HG02852 (cell line): ENCODE data around the gene SLC22A23.

Source experiments
- ATAC-seq: cut with Tn5 transposase; IDR thresholded peaks from one replicate; pipeline ENCODE4 v1.9.1; 2021; ENCODE audit warnings: mild to moderate bottlenecking, moderate library complexity; ENCODE audit not compliant: unreplicated experiment

Gene SLC22A23

DNA sequence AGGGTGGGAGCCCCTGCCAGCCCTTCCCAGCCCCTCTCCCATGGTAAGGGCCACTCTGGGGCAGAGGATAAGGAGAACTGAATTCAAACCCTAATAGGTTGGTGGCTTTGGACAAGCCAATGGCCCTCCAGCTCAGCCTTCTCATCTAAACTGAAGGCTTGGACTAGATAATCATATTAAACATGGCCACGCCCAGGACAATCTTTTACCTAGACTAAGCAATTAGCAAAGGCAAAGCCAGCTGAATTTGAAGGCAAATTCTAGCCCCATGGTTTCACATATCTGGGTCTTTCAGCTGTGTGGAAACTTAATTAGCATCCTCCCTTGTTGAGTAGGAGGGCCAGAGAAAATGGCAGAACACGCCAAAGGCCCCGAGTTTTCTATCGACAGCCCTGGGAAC, 10.7 kb downstream of the SLC22A23 start:
- no peak for ATAC-seq

DNA sequence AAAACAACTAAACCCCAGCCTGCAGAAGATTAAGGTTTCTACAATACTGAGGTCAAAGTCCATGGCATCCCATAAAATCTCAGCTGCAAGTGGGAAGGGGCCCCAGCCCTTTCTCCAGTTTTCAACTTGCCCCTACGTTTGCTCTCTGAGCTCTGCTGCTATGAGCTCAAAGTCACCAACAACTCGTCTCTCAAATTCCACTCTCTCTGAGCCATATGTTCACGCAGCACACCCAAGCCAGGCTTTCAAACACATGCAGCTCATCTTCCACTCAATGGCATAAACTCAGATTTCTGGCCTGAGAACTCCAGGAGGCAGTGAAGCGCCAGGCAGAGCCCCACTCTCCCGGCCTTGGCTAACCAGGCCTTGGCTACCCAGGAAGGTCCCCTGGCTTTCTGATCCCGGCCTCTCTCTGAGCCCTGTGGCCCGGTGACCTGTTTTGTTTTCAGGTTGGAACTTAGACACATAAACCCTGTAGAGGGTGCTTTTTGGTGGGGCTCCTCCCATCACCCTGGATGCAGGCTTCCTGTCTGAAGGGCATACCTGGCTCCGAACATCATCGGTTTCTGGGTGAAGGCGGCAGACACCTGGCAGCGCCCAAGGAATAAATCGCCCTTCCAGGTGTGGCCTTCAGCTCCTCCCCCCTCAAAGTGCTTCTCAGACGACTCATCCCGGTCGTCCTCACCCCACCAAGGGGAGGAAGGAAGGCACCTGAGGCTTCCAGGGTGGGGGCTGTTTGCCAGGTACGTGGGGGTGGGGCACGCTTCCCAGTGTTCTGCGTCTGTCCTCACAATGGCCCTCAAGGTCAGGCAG, 12.4 kb downstream of the SLC22A23 start:
- ATAC-seq, result no peak

DNA sequence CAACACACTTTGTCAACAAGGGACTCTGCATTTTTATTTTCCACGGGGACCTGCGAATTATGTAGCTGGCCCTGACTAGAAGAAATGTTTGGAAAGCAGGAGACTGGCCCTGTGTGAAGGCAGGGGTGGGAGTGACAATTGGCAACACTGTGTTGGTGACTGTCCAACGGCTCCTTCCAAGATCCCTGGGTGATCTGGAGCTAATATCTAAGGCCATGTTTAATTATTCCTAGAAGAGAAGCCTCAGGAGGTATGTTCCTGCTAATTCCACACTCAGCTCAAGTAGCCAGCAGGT, 13.7 kb downstream of the SLC22A23 start:
- ATAC-seq, result no peak

DNA sequence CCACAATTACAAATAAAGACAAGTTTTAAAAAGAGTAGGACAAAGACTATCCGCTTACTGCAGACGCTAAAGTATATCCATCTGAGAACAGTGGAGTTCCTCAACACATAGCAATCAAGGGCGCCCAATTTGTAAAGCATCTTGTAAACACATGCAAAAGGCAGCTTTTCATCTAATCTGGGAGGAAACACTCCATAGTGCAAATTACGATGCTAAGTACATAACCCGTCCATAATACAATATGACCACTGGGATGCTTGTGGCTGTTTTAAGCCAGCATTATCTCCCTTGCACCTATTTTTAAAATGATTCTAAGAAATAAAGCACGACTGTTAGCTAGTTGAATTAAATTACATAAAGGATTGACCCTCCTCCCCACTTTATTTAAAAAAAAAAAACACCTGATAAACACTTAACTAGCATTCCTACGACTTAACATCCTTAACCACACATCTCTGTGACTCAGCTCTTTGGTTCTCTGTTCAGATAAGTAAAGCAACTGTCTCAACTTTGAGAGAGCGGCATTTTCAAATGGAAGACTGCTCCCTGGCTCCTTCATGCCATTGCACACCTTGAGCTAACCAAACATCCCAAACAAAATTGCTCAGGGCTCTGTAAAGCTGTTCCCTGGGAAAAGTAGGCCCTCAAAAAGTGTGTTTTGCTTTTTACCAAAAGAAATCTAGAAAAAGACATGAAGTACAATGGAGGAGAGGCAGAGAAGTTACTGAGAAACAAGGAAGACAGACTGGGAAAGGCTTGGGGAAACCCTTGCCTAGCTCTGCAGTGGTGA, 14.2 kb downstream of the SLC22A23 start:
- no peak for ATAC-seq

DNA sequence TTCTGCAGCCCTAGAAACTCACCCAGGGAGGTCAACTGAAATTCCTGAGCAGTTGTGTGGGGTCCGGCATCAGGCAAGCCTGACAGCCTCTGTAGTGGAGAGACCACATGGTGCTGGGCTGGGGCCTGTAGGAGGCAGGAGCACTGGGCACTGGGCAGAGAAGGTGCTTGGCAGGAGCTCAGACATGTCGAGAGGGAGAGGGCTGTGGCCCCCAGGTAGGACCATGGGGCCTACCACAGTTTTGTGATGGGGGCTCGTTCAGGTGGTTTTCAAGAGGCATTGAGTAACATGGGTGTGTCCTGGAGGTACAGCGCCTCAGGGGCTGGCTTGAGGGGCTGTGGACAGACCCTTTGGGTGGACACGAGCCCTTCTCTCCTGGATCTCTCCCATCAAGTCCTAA, 15.9 kb downstream of the SLC22A23 start:
- no peak for ATAC-seq

DNA sequence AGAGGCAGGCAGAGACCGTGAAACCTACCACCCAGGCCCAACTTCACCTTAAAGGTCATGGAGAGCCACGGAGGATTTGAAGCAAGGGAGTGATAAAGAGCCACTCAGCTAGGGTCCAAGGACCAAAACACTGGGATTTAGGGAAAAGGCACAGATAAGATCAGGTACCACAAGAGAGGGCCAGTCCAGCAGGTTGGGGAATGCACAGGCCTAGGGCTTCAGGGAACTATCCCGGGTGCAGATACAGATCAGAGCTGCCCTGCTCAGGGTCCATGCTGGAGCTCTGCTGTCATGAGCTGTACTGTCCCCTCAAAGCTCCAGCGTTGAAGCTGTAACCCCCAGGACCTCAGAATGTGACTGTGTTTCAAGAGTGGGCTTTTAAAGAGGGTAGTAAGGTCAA, 16.9 kb downstream of the SLC22A23 start:
- ATAC-seq, result no peak

DNA sequence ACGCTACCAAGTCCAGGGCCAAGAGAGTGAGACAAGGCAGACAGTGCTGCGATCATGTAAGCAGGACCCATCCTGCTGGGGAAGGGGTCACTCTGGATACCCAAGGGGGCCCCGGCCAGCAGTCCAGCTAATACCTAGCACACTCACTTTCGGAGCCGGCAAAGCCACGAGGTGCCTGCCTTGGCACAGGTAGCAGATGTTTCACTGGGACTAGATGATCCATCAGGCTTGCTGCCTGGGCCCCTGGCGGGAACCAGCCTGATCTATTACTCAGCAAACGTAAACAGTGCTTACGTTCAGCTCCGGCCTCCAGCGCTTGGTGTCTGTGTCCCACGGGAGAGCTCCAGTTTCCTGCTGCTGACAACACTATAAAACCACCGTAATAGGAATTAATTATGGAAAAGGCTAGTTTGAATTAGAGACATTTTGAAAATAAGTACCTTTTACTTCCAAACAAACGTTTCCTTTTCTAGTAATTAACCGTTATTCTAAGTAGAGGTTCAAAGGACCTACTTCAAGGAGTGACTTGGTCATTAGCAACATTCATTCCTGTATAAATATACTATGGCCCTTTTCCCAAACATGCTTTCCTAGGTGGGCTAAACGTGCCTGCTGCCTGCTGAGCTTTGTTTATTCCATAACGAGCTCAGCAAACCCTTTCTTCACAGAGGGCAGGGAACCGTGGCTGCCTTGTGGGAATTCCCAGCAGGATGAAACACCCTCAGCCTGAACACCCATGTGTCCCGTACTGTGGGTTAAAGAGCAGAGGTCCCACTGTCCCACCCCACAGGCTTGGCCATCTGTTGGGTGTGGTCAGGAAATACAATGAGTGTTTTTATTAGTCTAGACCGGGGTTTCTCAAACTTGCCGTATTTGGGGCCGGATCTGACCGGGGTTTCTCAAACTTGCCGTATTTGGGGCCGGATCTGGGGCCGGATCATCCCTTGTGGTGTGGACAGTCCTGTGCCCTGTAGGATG, 18.4 kb downstream of the SLC22A23 start:
- ATAC-seq, result no peak

DNA sequence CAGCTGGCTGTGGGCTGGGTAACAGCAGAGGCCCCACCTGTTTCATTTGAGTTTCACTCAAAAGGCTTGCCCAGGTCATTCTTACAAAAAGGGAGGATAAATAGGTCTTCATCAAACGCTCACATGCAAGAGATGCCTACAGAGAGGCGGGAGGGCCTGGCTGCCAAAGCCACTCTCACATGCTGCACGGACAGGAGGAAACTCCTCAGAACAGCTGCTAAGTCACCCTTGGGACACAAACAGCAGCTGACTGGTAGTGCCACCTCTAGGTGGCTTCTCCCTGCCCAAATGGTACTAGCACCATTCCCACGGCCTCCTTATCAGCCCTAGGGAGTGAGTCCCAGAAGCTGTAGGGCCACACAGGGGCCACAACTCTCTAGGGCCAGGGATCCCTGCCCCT, 23.8 kb downstream of the SLC22A23 start:
- no peak for ATAC-seq

DNA sequence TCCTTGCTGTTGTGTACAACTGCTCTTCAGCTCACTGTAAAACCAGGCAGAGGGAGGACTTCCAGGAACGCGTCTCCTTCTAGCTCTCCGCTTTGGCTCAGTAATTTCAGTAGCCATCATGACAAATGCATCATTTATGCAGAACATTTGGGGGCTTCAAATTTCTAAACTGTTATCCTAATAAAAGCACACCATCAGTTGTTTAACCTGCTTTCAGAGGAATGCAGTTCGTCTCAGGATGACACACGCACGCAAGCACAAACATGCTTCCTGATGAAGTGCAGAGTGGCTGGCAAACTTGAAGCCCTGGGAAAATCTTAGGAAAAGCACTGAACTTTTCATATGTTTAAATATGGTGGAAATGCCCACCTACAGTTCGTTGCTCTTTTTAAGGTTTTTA, 24.4 kb downstream of the SLC22A23 start:
- ATAC-seq, result no peak

DNA sequence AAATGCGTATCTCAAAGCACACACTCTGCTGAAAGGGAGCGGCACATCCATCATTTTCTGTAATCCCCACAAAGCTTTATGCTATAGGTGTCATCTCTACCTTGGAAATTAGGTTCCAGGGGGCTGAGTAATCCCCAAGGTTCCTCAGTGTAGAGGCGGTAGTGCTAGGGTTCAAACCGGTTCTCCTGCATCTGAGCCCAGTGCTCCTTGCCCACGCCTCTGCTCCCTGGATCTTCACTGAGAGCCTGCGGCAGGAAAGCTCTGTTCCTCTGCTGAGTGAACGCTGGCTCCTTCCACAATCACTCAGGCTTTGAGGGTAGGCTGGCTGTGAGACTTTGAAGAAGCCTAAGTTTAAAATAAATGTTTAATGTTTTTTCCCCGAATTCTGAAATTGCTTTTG, 24.9 kb downstream of the SLC22A23 start:
- ATAC-seq, result no peak

DNA sequence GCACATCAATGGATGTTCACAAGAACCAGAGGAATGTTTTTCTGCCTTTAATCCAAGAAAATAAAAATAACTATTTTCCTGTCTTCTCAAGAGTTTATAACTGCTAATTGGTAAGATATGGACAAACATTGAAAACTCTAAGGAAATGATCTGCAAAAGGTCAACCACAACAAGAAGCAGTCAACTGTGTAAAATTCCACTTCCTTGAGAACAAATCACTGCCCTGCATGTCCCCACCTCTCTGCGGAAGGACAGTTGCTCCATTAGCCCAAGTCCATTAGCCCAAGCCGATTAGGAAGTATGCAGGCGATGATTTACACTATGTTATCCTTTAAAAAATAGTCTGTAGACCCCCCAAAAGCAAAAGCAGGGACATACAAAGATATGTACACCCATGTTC, 27.6 kb downstream of the SLC22A23 start:
- no peak for ATAC-seq

DNA sequence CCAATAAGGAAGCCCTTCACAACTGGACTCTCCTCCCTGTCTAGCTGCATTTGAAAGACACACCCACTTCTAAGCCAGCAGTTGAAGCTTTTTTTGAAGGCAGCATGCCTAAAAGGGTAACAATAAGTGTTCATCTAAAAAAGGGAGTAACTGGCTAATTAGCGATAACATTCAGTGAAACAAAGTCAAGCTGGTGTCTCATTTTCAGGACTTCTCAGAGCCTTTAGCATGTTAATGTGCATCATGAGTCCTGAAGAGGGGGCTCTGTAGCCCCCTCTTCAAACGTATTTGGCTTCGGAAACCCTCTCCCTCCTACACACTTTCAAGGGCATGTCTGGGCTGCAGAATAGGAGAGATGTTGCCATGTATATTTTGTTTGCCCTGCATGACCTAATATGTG, 28.1 kb downstream of the SLC22A23 start:
- ATAC-seq, result no peak

DNA sequence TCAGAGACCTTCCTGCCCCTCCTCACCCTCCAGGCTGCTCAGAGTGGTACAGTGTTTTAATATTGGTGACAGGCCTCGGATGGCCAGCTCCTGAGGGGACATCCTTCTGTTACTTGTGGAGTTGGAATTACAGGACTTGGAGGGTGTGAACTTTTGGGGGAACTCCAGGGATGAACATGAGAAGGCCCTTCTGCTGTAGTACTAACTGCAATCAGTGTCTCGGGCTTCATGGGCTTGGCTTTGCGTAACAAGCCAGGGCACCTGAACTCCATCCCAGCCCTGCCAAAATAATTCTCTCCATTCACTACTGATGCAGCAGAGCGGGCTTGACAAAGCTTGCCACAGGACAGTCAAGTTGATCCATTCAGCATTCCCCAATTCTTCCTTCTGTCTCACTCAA, 28.6 kb downstream of the SLC22A23 start:
- ATAC-seq, result no peak

DNA sequence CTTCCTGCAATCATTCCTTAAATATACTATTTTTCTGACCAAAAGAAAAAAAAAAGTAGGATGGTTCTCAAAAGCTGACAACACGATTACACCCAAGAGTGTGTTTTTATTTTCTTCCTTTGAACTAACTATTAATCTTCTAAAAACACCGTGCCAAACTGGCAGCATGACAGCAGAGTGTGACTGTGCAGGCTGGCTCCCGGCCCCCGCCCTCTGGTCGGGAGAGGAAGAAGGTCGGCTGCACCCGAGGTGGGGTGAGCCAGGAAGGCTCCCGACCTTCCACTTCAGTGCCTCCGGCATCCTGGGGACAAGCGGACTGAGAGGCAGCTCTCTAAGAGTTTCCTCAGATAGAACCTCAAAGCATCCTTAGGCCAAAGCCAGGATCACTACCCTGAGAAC, 29.2 kb downstream of the SLC22A23 start:
- ATAC-seq, result no peak

DNA sequence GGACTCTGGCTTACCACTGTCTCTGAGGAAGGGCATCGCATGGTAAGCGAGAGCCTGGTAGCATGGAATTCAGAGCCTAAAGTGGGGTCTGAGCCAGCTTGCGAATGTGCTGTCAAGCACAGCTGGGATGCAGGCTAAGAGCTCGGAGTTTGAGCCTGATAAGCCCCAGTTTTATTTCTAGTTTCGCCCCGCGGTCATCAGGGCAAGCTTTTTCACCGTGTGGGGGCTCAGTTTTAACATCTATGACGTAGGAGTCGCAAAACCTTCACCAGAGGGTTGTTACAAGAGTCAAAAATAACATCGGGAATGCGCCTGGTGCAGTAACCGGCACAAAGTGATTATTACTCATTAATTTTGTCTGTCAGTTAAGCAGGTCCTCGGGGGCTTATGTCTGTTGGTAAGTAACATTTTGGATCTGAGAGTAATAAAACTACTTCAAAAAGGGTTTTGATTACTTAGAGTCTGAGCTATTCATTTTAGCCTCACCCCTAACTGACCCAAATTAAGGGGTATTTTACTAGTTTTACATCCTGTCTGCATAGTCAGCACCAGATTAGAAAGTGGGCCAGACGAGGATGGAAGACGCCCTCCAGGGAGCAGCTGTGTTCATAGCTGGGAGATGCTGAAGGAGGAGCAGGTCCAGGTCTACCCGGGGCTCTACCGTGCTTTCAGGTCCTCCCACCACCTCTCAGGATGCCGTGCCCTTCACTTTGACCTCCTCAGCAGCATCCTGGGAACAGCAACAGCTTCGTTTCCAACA, 29.7 kb downstream of the SLC22A23 start:
- no peak for ATAC-seq

DNA sequence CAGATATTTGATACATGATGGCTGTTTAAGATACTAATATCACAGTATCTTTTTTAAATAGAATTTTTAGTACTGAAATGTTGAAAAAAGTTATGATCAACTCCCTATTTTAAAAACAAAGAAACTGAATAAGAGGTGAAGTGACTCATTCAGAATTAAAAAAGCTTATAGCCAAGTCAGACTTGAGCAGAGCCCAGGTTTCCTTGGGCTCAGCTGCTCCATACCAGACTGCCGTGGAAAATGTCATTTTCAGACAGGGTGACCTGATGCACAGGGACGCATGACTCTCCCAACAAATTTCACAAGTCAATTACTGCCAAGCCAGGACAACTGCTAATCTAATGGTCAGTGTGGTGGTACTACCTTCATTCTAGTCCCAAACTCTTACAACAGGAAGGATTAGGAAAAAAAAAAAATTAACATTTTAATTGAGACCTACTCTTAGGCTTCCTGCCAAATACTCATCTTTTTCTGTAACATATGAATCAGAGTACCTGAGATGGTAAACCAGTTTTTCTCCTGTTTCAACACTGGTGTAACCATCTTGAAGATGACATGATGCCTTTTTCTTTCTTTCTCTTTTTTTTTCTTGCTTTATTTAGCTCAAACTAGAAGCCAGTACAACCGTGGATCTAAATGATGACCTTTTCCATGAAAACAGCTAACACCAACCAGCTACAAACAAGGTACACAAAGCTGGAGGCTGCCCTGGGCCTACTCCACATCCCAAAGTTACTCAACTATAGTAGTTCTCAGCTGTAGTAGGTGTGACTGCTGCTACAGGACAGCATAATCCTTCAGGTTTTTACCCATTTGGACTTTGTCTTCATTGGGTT, 30.5 kb downstream of the SLC22A23 start:
- no peak for ATAC-seq

DNA sequence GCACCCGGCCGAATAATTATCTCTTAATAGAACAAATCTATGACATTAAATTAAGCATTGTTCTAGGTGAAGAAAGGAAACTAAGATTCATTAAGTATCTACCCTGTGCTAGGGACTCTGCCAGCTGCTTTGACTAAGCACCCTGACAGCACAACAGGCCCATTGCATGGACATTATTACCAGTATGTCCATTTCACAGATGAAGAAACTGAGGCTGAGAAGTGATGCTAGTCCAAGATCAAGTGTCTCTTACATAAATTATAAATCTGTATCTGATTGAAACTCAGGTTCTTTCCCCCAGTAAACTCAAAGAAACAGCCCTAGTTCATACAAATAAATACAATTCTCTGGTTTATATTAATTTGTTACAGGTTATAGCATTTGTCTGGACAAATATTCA, 31.3 kb downstream of the SLC22A23 start:
- no peak for ATAC-seq

DNA sequence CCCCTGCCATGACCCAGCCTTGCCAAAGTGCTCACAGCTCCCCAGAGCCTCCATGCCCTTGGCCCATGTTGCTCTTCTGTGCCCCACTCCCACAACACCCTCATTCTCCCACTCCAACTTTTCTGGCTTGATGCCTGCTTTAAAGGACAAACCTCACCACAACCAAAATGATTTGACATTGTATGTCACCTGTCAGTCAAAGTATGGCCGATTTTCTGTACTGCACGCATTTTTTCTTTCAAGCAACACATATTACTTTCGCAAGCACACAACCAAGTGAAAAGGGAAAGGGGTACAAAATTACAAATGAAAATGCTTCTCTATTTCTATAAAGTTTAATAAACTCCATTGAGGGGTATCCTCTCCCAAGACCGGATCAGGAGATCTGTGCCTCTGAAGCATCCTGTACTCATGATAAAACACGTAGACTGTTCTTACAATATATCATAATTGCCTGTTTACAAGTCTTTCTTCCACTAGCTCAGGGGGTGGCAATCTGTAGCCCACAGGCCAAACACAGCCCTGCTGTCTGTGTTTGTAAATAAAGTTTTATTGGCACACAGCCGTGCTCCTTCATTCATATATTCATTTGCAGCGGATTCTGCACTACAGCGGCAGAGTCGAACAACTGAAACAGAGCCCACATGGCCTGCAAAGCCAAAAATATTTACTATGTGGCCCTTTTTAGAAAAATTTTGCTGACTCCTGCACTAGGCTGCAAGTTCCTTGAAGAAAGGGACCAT, 32.5 kb downstream of the SLC22A23 start:
- no peak for ATAC-seq
